Fibroblast of peridontal ligament (primary cell): ENCODE results near the gene YY1.
"Not testable (repeated sequence)": the region's sequence is repeated elsewhere in the genome, so short reads cannot be mapped to it uniquely, and the experiment has no call there.

Experiments
- DNase-seq: peaks from one replicate; pipeline ENCODE4 v3.0.0-alpha.2; 2010; ENCODE audit errors: extremely low read depth

YY1 gene

DNA sequence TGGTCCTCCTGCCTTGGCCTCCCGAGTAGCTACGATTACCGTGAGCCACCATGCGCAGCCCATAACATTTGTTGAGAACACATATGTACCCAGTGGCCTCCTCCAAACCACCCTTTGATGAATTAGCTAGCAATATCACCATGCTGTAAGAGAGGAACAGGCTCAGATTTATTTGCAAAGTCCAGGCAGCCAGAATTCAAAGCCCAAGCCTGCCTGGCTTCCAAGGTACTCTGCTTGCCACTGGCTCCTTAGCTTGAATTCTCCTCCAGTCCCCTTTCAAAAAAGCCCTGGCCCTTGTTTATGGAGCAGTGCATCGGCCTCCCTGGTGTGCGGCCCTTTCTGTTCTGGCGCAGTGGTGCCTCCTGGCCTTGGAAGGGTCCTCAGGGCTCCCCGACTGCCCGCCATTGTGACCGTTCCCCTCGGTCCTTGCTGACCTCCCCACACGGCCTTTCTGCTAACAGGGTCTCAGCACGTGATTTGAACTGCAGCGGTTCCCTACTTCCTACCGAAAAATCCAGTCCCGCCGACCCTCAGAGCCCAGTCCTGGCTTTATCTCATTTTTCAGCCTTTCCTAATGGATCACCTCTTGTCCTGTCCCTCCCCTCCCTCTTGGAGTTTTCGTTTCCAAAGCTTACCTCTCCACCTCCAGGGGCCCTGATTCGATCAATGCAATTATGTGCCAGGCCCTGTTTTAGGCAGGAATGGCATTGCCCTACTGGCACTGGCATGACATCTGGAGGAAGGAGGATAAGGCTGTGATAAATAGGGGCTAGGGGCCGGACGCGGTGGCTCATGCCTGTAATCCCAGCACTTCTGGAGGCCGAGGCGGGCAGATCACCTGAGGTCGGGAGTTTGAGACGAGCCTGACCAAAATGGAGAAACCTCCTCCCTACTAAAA lies 45.3 kb downstream of the YY1 start:
- no peak for DNase-seq

GRCh38 chr14:100285021-100285912 lies 46.3 kb downstream of the YY1 start:
- DNase-seq, result peak; percentile 28

GRCh38 chr14:100285913-100286400 lies 47.0 kb downstream of the YY1 start:
- DNase-seq, result no peak

DNA sequence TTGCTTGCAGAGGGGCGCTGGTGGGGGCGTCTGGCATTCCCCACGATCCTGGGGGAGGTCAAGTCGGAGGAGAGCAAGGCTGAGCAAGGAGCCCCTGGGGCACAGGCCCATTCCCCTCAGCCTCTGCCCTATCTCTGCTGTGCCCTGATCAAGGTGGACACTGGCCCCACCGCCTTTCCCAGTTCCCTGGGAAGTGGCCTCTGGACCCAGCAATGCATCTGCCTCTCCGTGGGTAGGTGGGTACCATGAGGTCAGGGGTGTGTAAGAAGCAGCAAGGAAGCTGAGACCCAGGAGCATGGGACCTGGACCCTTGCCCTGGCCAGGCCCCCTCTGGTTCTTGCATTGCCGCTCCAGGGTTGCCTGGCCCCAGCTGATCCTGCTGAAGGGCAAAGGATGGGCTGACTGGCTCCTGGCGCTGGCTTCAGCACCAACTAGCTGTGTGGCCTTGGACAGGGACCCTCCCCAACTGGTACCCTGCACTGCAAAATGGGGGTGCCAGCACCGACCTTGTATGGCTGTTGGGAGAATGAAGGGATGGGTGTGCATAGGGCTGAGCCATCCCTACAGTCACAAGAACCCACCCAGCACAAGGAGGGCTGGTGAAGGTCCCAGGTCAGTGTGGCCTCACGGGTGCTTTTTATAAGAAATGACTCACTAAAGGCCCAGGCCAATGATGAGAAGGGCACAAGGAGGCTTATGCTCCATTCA lies 47.7 kb downstream of the YY1 start:
- no peak for DNase-seq

DNA sequence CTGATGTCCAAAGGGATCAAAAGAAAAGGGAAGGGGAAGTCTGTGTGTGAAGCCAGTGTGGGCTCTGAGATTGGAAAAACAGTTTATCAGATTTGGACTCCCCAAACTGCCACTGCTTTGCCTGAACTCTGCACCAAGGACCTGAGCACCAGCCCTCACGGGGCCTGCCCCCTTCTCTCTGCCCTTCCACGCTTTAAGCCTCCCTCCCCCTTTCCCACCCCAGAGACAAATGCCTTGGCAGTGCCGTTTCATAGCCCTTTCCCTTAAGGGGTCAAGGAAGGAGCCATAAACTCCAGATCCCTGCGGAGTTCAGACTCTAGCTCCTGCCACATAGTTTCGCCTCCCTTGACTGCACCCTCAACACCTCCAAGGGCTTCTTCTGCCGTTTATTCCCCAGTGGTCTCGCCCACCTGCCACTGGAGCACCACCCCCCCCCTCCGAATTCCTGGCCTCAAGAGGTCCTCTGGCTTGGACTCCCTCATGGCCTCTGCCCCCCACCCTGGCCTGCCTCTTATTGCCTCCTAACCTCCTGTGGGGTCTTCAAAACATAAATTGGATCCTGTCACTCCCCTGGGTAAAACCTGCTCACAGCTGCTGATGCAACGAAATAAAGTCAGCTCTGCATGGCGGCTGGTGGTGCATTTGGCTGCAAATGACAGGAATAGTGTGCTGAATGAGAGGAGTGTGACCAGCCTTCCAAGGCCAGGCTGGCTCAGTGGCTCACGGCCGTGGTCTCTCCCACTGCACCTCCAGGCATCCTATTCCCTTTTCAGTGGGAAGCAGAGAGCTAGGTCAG lies 48.5 kb downstream of the YY1 start:
- no peak for DNase-seq

DNA sequence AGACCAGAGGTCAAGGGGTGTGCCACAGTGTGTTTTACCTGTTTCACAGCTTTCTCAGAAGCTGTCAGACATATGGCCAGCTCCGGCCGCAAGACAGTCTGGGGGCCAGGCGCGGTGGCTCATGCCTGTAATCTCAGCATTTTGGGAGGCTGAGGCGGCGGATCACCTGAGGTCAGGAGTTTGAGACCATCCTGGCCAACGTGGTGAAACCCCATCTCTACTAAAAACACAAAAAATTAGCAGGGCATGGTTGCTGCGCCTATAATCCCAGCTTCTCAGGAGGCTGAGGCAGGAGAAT lies 49.0 kb downstream of the YY1 start:
- not testable (repeated sequence) for DNase-seq

DNA sequence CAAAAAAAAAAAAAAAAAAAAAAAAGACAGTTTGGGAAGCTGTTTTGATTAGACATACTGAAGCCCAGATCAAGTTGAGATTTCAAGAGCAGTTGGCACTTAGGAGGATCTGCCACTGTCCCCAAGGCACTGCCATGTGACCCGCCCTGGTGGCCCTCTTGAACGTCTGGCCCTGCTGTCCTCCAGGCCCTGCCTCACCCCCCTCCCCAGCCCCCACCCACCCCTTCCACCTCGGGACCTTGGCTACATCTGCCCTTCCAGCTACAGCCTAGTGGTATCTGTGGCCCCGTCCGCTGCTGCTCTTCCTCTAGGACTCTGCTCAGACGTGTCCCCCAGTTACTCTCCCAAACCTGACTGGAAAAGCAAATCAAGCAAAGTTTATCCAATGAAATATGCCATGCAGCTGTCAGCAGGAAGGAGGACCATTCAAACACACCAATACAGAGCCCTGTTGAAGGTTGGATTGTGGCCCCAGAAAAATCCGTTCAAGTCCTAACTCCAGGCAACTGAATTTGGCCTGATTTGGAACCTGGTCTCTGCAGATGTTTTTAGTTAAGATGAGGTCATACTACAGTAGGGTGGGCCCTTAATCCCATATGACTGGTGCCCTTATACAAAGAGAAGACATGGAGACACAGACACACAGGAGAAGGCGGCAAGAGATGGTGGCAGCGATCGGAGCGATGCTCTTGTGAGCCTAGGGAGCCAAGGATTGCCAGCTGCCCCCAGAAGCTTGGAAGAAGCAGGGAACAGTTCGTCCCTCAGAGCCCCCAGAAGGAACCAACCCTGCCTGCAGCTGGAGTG lies 49.6 kb downstream of the YY1 start:
- peak; percentile 61 for DNase-seq

GRCh38 chr14:100289916-100290606 lies 51.1 kb downstream of the YY1 start:
- DNase-seq, result no peak

DNA sequence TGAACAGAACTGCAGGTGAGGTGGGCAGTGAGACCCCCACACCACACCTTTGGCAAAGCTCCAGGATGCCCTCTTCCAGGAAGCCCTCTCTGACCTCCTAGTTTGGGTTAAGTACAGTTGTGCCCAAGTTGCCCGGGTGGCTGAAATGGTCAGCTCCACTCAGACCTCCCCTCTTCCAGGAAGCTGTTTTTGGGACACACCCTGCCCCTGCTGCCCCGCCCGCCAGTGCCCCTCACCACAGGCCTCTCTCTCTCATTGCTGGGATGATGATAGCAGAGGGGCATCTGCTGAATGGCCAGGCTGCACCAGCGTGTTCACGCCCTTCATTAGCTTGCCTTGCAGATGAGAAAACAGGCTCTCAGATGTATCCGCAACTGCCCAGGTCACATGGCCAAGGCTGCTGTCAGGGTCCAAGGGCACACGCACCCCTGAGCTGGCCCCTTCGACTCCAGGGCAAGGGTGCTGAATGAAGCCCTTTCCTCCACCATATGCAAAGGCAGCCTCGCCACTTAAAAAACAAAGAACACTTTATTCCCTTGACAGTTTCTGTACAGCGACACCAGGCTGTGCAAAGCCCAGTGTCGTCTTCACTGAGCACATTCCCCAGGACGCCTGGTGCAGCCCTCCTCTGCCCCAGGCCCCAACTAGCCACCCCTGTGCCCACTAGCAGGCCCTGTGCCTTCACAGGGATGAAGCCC lies 51.8 kb downstream of the YY1 start:
- DNase-seq, result no peak

GRCh38 chr14:100291305-100292075 lies 52.5 kb downstream of the YY1 start:
- no peak for DNase-seq

DNA sequence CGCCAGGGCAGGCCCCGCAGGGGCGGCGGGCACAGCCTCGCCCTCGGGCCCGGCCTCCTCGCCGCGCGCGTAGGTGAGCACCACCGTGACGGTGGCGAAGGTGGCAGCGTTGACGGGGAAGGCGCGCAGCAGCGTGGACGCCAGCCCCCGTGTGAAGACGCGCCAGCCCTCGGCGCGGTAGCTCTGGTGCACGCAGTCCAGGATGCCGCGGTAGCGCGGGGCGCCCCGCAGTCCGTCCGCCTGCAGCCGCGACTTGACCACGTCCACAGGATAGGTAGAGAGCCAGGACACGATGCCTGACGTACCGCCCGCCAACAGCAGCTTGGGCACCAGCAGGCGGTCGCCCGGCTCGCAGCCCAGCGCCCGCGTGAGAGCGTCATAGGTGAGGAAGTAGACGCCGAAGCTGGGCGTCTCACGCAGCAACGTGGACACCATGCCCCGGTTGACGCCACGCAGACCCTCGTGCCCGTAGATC lies 53.4 kb downstream of the YY1 start:
- no peak for DNase-seq

- no peak for DNase-seq
These were observed 54.0 kb downstream of the YY1 start for GRCh38 chr14:100292776-100293461.

GRCh38 chr14:100293497-100294212 lies 54.7 kb downstream of the YY1 start:
- no peak for DNase-seq

GRCh38 chr14:100294213-100294962 lies 55.4 kb downstream of the YY1 start:
- DNase-seq, result peak; percentile 22

DNA sequence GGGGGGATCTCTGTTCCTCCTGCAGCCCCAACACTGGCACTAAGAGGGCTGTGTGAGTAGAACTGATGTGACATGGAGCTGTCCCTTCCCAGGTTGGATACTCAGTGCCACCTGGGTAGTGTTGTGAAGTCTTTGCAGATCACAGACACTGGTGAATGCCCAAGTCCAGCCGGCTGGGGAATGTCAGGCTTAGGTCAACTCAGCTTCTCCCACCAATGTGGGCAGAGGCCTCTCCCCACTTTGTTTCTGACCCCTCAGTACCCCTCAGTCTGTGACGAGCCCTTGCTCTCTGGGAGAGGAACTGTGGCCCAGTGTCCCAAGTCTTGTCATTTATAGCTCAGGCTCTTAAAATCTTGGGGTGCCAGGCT lies 56.0 kb downstream of the YY1 start:
- no peak for DNase-seq

DNA sequence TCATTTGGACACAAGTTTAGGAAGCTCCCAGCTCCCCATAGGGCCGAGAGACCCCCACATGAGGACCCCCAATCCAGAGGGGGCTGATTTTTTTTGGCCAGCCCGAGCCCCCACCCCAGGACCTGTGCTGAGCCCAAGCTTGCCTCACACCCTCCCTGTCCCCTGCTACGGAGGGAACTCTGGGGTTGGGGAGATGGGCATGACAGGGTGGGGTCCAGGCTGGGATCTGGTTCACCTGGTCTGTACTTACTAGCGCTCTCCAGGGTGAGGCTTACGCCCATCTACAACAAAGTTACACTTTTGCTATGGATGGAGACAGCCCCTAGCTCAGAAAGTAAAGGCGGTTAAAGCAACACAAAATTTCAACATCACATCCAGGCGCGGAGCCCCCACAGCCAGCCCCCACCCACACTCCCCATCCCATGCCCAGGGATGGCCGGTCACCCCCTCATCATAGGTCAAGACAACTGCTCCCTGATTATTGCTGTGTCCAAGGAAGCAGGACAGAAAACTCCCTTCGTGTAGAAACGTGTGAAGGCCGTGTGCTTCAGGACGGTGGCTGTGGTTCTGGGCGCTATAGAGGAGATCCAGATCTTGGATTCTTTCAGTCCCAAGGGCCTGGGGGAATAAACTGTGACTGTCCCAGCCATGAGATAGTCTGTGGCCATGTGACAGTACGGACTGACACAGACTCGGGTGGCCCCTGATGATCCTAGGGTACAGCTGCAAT lies 56.6 kb downstream of the YY1 start:
- no peak for DNase-seq
